ENCODE measurements around the gene APOF.

The APOF gene

DNA sequence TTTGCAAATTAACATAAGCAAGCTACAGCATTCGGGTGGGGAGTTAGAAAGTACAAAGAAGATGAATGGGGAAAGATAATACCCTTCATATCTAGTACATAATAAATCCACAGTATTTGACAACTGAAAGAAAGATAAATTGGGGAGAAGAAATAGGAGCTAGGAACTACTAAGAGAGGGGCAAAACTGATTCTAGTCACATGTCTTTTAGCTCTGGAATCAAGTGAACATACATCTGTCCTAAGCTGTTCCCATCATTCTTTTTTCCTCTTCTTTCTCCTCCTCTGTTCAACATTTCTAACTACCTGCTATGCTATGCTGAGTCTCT lies 15.3 kb upstream of the APOF start:
- TF ChIP-seq, protein P1, sequence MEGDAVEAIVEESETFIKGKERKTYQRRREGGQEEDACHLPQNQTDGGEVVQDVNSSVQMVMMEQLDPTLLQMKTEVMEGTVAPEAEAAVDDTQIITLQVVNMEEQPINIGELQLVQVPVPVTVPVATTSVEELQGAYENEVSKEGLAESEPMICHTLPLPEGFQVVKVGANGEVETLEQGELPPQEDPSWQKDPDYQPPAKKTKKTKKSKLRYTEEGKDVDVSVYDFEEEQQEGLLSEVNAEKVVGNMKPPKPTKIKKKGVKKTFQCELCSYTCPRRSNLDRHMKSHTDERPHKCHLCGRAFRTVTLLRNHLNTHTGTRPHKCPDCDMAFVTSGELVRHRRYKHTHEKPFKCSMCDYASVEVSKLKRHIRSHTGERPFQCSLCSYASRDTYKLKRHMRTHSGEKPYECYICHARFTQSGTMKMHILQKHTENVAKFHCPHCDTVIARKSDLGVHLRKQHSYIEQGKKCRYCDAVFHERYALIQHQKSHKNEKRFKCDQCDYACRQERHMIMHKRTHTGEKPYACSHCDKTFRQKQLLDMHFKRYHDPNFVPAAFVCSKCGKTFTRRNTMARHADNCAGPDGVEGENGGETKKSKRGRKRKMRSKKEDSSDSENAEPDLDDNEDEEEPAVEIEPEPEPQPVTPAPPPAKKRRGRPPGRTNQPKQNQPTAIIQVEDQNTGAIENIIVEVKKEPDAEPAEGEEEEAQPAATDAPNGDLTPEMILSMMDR (IDR thresholded peaks at IDR 0.05; ENCODE audit: insufficient read depth, low read depth, low read length, missing control alignments): no peak
- DNase-seq (ENCODE audit: low read depth): no peak
- no peak overlapping the region for H3K4me3 ChIP-seq (ENCODE audit: low read length)

DNA sequence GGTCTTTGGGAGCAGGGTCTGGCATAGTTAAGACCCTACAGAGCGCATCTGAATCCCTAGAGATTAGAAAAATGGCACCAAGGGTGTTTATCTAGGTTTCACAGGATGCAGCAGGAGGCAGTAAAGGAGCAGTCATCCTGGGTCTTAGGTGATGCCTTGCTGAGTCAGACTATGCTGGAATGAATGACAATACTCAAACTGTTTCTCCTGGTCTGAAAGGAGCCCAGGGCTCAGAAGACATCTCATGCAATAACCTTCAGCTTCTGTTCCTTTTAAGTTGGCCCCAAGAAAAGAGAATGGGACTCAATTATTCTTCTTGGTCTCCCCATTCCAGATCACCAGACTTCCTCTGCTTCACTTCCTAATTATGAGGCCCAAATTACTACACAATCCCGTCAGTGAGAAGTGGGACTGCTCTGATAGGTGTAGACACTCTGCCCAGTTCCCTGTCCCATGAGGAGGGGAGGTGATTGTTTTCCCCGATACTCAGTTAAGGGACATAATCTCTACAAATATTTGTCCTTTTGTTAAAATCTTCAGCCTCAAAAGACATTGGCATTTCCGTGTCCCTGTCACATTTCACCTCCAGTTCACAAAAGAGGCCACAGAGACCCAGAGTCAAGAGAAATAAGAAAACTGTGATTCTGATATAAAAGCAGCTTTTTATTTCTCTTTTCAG lies 14.8 kb upstream of the APOF start:
- TF ChIP-seq, protein P1 (IDR thresholded peaks at IDR 0.05; ENCODE audit: insufficient read depth, low read depth, low read length, missing control alignments): peak; percentile 39
- DNase-seq (ENCODE audit: low read depth): peak; percentile 77
- H3K4me3 ChIP-seq (ENCODE audit: low read length): no peak overlapping the region

DNA sequence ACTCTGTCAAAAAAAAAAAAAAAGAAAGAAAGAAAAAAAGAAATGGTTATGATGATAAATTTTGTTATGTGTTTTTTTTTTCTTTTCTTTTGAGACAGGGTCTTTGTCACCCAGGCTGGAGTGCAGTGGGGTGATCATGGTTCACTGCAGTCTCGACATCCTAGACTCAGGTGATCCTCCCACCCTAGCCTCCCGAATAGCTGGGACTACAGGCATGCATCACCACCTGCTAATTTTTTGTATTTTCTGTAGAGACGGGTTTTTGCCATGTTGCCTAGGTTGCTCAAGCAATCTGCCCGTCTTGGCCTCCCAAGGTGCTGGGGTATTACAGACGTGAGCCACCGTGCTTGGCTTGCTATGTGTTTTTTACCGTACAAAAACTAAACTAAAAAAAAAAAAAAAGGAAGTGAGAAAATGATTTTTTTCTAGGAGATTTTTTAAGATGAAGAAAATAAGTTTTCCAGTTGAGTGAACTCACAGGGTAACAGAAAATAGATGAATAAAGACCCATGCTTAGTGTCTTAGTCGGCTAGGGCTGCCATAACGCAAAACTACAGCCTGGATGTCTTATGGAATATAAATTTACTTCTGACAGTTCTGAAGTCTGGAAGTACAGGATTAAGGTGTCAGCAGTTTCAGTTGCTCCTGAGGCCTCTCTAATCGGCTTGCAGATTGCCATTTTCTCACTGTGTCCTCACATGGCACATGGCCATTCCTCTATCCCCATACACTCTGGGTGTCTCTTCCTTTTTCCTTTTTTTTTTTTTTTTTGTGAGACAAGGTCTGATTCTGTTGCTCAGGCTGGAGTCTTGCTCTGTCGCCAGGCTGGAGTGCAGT lies 13.2 kb upstream of the APOF start:
- DNase-seq (ENCODE audit: low read depth): no peak
- no peak overlapping the region for H3K4me3 ChIP-seq (ENCODE audit: low read length)
- TF ChIP-seq, protein P1 (IDR thresholded peaks at IDR 0.05; ENCODE audit: insufficient read depth, low read depth, low read length, missing control alignments): no peak

DNA sequence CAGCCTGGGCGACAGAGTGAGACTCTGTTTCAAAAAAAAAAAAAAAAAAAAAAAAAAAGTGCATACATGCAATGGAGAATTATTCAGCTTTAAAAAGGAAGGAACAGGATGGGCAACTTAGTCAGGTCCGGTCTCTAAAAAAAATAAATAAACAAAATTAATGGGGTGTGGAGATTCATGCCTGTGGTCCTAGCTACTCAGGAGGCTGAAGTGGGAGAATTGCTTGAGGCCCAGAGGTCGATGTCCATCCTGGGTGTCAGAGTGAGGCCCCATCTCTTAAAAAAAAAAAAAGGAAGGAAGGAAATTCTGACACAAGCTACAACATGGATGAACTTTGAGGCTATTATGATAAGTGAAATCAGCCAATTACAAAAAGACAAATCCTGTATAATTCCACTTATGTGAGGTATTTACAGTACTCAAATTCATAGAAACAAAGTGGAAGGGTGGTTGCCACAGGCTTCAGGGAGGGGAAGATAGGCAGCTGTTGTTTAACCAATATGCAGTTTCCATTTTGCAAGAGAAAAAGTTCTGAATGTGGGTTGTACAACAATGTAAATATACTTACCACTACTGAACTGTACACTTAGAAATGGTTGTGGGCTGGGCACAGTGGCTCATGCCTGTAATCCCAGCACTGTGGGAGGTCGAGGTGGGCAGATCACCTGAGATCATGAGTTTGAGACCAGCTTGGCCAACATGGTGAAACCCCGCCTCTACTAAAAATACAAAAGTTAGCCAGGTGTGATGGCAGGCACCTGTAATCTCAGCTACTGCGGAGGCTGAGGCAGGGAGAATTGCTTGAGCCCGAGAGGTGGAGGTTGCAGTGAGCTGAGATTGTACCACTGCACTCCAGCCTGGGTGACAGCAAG lies 12.3 kb upstream of the APOF start:
- no peak overlapping the region for H3K4me3 ChIP-seq (ENCODE audit: low read length)
- DNase-seq (ENCODE audit: low read depth): no peak
- TF ChIP-seq, protein P1 (IDR thresholded peaks at IDR 0.05; ENCODE audit: insufficient read depth, low read depth, low read length, missing control alignments): no peak

DNA sequence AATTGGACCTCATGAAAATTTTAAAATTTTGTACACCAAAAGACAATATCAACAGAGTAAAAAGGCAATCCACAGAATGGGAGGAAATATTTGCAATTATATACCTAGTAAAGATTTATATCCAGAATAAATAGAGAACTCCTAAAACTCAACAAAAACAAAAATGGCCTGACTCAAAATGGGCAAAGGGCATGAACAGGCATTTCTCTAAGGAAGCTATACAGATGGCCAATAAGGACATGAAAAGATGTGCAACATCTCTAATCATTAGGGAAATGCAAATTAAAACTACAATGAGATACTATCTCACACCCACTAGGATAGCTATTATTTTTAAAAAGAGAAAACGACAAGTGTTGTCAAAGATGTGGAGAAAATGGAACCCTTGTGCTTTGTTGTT lies 10.9 kb upstream of the APOF start:
- TF ChIP-seq, protein P1 (IDR thresholded peaks at IDR 0.05; ENCODE audit: insufficient read depth, low read depth, low read length, missing control alignments): no peak
- H3K4me3 ChIP-seq (ENCODE audit: low read length): no peak overlapping the region
- DNase-seq (ENCODE audit: low read depth): no peak

DNA sequence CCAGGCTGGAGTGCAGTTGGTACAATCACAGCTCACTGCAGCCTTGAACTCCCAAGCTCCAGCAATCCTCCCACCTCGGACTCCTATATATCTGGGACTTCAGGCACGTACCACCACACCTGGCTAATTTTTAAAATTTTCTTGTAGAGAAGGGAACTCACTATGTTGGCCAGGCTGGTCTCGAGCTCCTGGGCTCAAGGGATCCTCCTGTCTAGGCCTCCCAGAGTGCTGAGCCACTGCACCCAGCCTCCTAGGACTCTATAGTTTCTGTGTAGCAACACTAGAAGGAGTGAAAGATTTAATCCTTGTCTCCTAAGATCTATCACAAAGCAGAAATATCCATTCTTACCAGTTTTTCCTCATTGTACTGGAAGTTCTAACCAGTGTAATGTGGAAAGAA lies 4.3 kb upstream of the APOF start:
- TF ChIP-seq, protein P1 (IDR thresholded peaks at IDR 0.05; ENCODE audit: insufficient read depth, low read depth, low read length, missing control alignments): no peak
- no peak overlapping the region for H3K4me3 ChIP-seq (ENCODE audit: low read length)
- DNase-seq (ENCODE audit: low read depth): no peak

All from epithelial cell of esophagus (primary cell).